ENCODE data around the gene EPAS1.

EPAS1 gene

DNA sequence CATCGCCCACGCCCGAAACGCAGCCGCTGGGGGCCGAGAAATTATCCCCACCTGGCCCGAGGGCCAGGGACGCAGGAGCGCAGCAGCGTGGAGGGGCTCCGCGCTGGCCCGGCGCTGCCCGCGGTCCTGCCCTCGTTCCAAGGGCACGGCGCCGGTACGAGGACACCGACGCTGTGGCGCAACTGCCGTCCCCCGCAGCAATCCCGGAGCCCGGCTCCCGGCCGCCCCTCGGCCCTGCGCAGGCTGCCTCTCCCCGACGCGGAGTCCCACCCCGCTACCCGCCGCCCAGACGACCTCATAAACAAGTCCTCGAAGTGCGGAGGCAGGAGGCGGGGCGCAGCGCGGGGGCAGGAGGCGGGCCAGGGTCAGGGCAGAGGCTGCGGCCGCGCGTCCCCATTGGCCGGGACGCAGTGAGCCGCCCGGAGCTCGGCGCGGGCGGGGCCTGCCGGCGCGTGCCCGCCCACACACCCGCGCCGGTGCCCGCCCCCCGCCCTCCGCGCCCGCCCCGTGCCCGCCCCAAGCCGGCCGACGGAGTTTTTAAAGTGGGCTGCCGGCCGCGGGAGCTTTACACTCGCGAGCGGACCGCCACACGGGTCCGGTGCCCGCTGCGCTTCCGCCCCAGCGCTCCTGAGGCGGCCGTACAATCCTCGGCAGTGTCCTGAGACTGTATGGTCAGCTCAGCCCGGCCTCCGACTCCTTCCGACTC is at the start of gene EPAS1:
Gene EPAS1 (plus strand): TSS at position 568 of the 706 bp plus-strand sequence. CDS start 505 bp downstream, outside the sequence.
- Histone ChIP-seq H3K4me1 (ENCODE audit: insufficient read depth, poor library complexity, severe bottlenecking) (peaks cover 14% of the 10 kb centered on the region), H3K36me3 (ENCODE audit: low read depth) (peaks cover 11% of the 10 kb centered on the region; the same call in 1 of the 2 replicates), H3K4me3 (ENCODE audit: severe bottlenecking) (peak within 1 kb of the TSS; percentile 97), H3K9me3 (ENCODE audit: severe bottlenecking) (no peaks in the 10 kb centered on the region), H3K27me3 (ENCODE audit: insufficient read depth, poor library complexity, severe bottlenecking) (no peaks in the 10 kb centered on the region), H3K27ac (ENCODE audit: poor library complexity, severe bottlenecking) (peak within 1 kb of the TSS; percentile 97)
- DNase-seq (ENCODE audit: low spot score) (peak; percentile 88), ATAC-seq (ENCODE audit: low read depth) (peak; percentile 74)
- TF ChIP-seq, protein P1, sequence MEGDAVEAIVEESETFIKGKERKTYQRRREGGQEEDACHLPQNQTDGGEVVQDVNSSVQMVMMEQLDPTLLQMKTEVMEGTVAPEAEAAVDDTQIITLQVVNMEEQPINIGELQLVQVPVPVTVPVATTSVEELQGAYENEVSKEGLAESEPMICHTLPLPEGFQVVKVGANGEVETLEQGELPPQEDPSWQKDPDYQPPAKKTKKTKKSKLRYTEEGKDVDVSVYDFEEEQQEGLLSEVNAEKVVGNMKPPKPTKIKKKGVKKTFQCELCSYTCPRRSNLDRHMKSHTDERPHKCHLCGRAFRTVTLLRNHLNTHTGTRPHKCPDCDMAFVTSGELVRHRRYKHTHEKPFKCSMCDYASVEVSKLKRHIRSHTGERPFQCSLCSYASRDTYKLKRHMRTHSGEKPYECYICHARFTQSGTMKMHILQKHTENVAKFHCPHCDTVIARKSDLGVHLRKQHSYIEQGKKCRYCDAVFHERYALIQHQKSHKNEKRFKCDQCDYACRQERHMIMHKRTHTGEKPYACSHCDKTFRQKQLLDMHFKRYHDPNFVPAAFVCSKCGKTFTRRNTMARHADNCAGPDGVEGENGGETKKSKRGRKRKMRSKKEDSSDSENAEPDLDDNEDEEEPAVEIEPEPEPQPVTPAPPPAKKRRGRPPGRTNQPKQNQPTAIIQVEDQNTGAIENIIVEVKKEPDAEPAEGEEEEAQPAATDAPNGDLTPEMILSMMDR (IDR thresholded peaks at IDR 0.05; ENCODE audit: poor library complexity, severe bottlenecking): no peak

- no peak for DNase-seq (ENCODE audit: low spot score)
- no peak for ATAC-seq (ENCODE audit: low read depth)
- no peak overlapping the region for H3K4me3 ChIP-seq (ENCODE audit: severe bottlenecking)
- no peaks in the 10 kb centered on the region for H3K27me3 ChIP-seq (ENCODE audit: insufficient read depth, poor library complexity, severe bottlenecking)
- peaks cover 5% of the 10 kb centered on the region for H3K4me1 ChIP-seq (ENCODE audit: insufficient read depth, poor library complexity, severe bottlenecking)
- no peak overlapping the region for H3K27ac ChIP-seq (ENCODE audit: poor library complexity, severe bottlenecking)
- TF ChIP-seq, protein P1 (IDR thresholded peaks at IDR 0.05; ENCODE audit: poor library complexity, severe bottlenecking): no peak
- H3K9me3 ChIP-seq (ENCODE audit: severe bottlenecking): peaks cover 3% of the 10 kb centered on the region
- H3K36me3 ChIP-seq (ENCODE audit: low read depth): no peaks in the 10 kb centered on the region
Measured at GRCh38 chr2:46248171-46248570, 49.0 kb upstream of the EPAS1 start.

- H3K27ac ChIP-seq (ENCODE audit: poor library complexity, severe bottlenecking): no peak overlapping the region
- H3K36me3 ChIP-seq (ENCODE audit: low read depth): no peaks in the 10 kb centered on the region
- peaks cover 5% of the 10 kb centered on the region for H3K4me1 ChIP-seq (ENCODE audit: insufficient read depth, poor library complexity, severe bottlenecking)
- TF ChIP-seq, protein P1 (IDR thresholded peaks at IDR 0.05; ENCODE audit: poor library complexity, severe bottlenecking): no peak
- no peak for DNase-seq (ENCODE audit: low spot score)
- H3K27me3 ChIP-seq (ENCODE audit: insufficient read depth, poor library complexity, severe bottlenecking): no peaks in the 10 kb centered on the region
- no peak overlapping the region for H3K4me3 ChIP-seq (ENCODE audit: severe bottlenecking)
- peaks cover 3% of the 10 kb centered on the region for H3K9me3 ChIP-seq (ENCODE audit: severe bottlenecking)
- ATAC-seq (ENCODE audit: low read depth): no peak
Measured at GRCh38 chr2:46249654-46250053, 47.6 kb upstream of the EPAS1 start.

GRCh38 chr2:46252891-46253659 is 44.1 kb upstream of the EPAS1 start:
- ATAC-seq (ENCODE audit: low read depth) (peak; percentile 80), DNase-seq (ENCODE audit: low spot score) (no peak)
- Histone ChIP-seq H3K4me3 (ENCODE audit: severe bottlenecking) (no peak overlapping the region), H3K27ac (ENCODE audit: poor library complexity, severe bottlenecking) (no peak overlapping the region), H3K36me3 (ENCODE audit: low read depth) (no peaks in the 10 kb centered on the region), H3K4me1 (ENCODE audit: insufficient read depth, poor library complexity, severe bottlenecking) (peaks cover 5% of the 10 kb centered on the region), H3K27me3 (ENCODE audit: insufficient read depth, poor library complexity, severe bottlenecking) (no peaks in the 10 kb centered on the region), H3K9me3 (ENCODE audit: severe bottlenecking) (no peaks in the 10 kb centered on the region)
- TF ChIP-seq, protein P1 (IDR thresholded peaks at IDR 0.05; ENCODE audit: poor library complexity, severe bottlenecking): no peak

Measured in RWPE2 (cell line).